SK-N-MC (cell line): ENCODE results near the gene LGALS7B.
"Not testable (repeated sequence)": the region's sequence is repeated elsewhere in the genome, so short reads cannot be mapped to it uniquely, and the experiment has no call there.

Experiments used
- EZH2 ChIP-seq: fragments of 200-600 bp; sonication (generic); IDR thresholded peaks from one replicate; pipeline ENCODE4 v1.6.1; 2017; ENCODE audit warnings: antibody characterized with exemption
- POLR2AphosphoS5 ChIP-seq: IDR thresholded peaks from 2 replicates; pipeline ENCODE4 v1.6.1; 2012; ENCODE audit warnings: mild to moderate bottlenecking, low read depth, low read length, borderline replicate concordance

DNA sequence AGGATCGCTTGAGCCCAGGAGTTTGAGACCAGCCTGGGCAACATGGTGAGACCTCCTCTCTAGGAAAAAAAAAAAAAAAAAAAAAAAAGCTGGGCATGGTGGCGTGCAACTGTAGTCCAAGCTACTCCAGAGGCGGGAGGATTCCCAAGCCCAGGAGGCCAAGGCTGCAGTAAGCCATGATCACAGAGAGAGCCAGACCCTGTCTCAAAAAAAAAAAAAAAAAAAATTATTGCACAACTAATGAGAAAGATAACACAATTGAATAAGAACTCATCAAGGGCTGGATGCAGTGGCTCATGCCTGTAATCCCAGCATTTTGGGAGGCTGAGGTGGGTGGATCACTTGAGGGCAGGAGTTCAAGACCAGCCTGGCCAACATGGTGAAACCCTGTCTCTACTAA, 2.9 kb upstream of the LGALS7B start:
- TF ChIP-seq EZH2, POLR2AphosphoS5: not testable (repeated sequence)
